GM19468 (cell line): ENCODE data around the gene RNU6-8.

Source experiments
- ATAC-seq: cut with Tn5 transposase; IDR thresholded peaks from one replicate; pipeline ENCODE4 v1.9.1; 2021; ENCODE audit warnings: mild to moderate bottlenecking, moderate library complexity, moderate number of reproducible peaks; ENCODE audit not compliant: unreplicated experiment; ENCODE audit errors: extremely low read depth

Gene RNU6-8

DNA sequence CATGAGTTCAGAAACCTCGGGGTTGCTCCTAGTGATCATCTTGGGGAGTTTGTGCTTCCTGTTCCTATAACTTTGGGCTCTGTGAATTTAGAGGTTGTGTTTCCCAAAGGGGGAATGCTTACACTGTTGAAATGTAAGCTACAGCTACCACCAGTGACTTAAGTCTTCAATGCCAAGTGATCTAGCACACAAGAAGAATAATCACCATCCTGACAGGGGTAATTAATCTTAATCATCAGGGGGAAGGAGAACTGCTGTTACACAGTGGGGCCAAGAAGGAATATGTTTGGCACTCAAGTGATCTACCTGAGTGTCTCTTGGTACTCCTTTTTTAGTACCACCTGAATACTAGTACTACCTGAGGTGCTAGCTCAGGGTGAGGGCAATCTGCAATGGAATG is 36.1 kb downstream of the RNU6-8 start:
- no peak for ATAC-seq

DNA sequence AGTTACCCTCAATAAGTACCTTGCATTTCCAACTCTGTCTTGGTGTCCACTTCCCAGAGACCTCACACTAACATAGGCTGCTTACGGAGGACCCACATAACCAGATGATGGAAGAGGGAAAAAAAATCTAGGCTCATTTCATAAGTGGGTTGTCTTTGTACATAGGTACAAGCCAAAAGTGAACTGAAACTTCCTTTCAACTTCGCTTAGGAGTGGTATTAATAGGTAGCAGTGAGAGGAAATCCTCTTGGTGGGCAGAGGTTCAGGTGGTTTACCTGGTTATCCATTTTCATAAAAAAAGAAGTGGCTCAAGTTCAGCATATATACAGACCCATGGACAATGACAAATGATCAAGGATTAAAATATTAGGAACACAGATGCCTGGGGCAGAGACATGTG is 37.0 kb downstream of the RNU6-8 start:
- no peak for ATAC-seq
